ENCODE measurements around the gene CMIP.

Gene CMIP

DNA sequence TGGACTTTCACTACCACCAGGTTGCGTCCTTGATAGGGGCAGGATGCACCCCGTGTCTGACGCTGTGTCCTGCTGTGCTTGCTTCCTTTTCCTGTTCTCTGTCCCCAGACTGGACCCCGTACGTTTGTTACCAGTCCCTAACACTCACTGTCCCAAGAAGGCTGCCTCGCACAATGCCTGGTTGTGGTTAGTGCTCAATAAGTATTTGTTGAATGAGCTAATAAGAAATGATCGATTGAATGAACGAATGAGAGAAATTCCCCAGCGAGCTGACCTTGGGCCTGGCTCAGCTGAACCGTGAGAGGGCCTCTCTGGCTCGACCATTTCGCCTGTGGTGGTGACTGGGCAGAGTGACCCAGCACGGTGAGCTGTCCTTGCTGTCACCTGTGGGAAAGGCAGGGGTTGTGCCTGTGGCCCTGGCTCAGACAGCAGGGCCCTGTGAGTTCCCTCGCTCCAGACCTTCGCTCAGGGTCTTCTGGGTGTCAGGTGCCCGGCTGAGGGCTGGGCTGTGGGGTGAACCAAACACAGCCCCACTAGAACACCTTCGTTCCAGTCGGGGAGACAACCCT lies 20.9 kb downstream of the CMIP start:
- TF ChIP-seq, protein P1, sequence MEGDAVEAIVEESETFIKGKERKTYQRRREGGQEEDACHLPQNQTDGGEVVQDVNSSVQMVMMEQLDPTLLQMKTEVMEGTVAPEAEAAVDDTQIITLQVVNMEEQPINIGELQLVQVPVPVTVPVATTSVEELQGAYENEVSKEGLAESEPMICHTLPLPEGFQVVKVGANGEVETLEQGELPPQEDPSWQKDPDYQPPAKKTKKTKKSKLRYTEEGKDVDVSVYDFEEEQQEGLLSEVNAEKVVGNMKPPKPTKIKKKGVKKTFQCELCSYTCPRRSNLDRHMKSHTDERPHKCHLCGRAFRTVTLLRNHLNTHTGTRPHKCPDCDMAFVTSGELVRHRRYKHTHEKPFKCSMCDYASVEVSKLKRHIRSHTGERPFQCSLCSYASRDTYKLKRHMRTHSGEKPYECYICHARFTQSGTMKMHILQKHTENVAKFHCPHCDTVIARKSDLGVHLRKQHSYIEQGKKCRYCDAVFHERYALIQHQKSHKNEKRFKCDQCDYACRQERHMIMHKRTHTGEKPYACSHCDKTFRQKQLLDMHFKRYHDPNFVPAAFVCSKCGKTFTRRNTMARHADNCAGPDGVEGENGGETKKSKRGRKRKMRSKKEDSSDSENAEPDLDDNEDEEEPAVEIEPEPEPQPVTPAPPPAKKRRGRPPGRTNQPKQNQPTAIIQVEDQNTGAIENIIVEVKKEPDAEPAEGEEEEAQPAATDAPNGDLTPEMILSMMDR (IDR thresholded peaks at IDR 0.05; ENCODE audit: low read depth, low read length): no peak
- DNase-seq (ENCODE audit: low read depth, low spot score): no peak
- H3K4me3 ChIP-seq (ENCODE audit: low read depth, low read length): no peak overlapping the region
- in situ Hi-C loops (cut with HindIII; ENCODE audit: low sequenced_read_pairs): no loop called here

DNA sequence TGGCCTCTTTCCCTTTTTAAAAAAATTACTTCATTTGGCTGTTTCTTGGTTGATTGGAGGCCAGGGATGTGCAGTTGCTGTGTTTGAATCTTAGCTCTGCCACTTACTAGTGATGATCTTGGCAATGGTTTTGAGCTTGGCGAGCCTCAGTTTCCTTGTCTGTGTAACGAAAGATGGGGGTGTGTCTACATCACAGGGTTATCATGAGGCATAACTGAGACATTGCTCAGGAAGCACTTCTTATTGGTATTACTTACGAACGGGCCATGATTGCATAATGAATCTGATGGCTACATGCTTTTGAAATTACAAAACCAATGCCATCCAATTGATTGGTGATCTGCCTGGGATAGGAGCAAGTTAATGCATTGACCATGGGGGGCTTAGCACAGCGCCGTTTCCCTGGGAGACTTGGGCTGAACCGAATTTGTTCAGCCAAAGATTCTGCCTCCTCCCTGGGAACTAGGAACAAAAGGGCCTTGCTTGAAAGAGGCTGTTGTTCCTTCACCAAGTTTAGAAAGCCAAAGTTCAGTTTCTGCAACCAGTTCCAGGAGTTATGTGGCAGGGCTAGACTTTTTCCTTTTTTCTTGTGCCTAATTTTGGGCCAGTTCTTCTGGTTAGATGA lies 21.9 kb downstream of the CMIP start:
- TF ChIP-seq, protein P1 (IDR thresholded peaks at IDR 0.05; ENCODE audit: low read depth, low read length): no peak
- in situ Hi-C loops (cut with HindIII; ENCODE audit: low sequenced_read_pairs): no loop called here
- no peak overlapping the region for H3K4me3 ChIP-seq (ENCODE audit: low read depth, low read length)
- DNase-seq (ENCODE audit: low read depth, low spot score): no peak

DNA sequence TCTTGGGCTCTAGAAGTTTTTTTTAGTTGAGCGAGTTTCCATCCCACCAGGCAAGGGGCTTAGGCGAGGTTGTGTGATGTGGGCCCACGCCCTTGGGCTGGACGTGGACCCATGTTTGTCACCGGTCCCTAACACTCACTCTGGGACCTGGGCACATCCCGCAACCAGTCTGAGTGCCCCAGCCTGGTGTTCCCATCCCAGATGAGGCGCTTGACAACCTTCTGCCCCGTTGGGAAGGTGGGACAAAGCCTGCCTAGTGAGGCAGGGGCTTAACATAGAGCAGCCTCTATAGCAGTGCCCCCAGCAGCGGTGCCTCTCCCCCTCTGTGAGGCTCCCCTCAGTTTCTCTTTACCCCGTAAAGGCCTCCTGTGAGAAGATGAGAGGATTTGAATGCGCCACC lies 22.5 kb downstream of the CMIP start:
- TF ChIP-seq, protein P1 (IDR thresholded peaks at IDR 0.05; ENCODE audit: low read depth, low read length): no peak
- in situ Hi-C loops (cut with HindIII; ENCODE audit: low sequenced_read_pairs): no loop called here

DNA sequence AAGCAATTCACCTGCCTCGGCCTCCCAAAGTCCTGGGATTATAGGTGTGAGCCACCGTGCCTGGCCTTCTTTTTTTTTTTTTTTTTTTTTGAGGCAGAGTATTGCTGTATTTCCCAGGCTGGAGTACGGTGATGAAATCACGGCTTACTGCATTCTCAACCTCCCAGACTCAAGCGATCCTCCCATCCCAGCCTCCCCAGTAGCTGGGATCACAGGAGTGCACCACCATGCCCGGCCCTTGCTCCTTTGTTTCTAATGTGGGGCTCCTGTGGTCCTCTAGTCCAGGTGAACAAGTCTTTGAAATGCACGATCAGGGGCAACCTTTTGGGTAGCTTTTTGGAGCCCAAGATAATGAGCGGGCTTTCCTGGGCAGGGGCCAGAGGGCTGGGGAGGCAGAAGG lies 23.2 kb downstream of the CMIP start:
- TF ChIP-seq, protein P1 (IDR thresholded peaks at IDR 0.05; ENCODE audit: low read depth, low read length): no peak
- no peak for DNase-seq (ENCODE audit: low read depth, low spot score)
- H3K4me3 ChIP-seq (ENCODE audit: low read depth, low read length): no peak overlapping the region
- in situ Hi-C loops (cut with HindIII; ENCODE audit: low sequenced_read_pairs): no loop called here

More for the DNA sequence above, 22.5 kb downstream of the CMIP start:
- no peak overlapping the region for H3K4me3 ChIP-seq (ENCODE audit: low read depth, low read length)
- DNase-seq (ENCODE audit: low read depth, low spot score): no peak

DNA sequence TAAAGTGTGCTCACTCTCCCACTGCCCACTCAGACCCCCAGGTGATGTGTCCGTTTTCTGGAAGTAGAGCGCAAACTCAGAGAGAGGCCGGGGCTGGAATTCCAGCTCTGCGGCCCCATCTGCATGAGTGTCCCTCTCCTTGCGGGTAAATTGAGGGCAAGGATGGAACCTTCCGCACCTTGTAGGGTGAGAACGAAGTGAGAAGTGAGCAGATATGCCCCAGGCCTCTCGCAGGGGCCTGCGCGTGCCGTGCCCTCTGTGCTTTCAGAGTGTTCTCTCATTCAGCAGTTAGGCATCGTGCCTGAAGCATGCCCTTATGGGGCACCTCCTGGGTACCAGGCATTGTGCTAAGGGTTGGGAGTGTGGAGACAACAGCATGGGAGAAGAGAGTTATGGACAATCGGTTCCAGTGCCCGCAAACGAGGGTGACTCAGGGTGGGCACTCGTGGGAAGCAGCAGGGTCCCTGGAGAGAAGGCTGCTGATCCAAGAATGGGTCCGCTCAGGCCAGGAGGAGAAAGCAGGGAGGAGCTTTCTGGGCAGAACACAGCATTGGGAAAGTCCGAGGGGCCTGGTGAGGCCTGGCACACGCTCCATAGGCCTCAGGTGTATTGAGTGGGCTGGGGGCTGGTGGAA lies 23.8 kb downstream of the CMIP start:
- no peak overlapping the region for H3K4me3 ChIP-seq (ENCODE audit: low read depth, low read length)
- DNase-seq (ENCODE audit: low read depth, low spot score): no peak
- in situ Hi-C loops (cut with HindIII; ENCODE audit: low sequenced_read_pairs): no loop called here
- TF ChIP-seq, protein P1 (IDR thresholded peaks at IDR 0.05; ENCODE audit: low read depth, low read length): no peak

DNA sequence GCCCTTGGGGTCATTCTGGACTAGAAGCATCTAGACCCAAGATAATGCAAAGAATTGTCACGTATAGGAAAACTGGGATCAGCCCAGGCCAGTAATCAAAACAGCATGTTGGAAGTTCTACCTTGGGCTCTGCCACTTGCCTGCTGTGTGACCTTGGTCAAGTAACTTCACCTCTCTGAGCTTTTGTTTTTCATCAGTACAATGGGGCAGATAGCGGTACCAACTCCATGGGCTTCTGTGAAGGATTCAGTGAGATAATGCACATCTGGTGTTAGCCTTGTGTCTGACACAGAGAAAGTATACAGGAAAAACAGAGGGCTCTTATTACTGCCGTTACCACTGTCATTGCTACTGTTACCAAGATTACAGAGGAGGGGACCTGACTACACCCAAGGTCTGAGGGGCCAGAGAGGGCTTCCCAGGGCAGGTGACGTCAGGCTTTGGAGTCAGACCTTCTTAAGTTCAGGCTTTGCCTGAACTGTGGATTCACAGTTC lies 24.6 kb downstream of the CMIP start:
- no peak overlapping the region for H3K4me3 ChIP-seq (ENCODE audit: low read depth, low read length)
- in situ Hi-C loops (cut with HindIII; ENCODE audit: low sequenced_read_pairs): no loop called here
- DNase-seq (ENCODE audit: low read depth, low spot score): no peak
- TF ChIP-seq, protein P1 (IDR thresholded peaks at IDR 0.05; ENCODE audit: low read depth, low read length): no peak
